Thymus (tissue), 11 donors: ENCODE data around the gene RHEB. TPM values are rescaled to one million over a fixed set of nuclear protein-coding genes. Genes with fewer than 3 reads are reported as not detected.

ENCODE experiments used
- DNase-seq, 9 donors: peaks; one replicate each; pipeline ENCODE4 v3.0.0-alpha.2; 2013; ENCODE audit warnings: low spot score in 9 of 9, low read depth in 6 of 9, missing footprints in 1 of 9
- H3K27ac ChIP-seq, 2 donors: one replicate each; pipeline ENCODE4 v1.5.1; 2013; ENCODE audit warnings: control low read depth in 1 of 2, low read depth in 1 of 2, low read length in 1 of 2, mild to moderate bottlenecking in 1 of 2, moderate library complexity in 1 of 2
- H3K27me3 ChIP-seq, 2 donors: one replicate each; pipeline ENCODE4 v1.5.1; 2013; ENCODE audit warnings: low read length in 1 of 2; ENCODE audit not compliant: control insufficient read depth in 2 of 2, insufficient read depth in 1 of 2
- H3K36me3 ChIP-seq, 2 donors: one replicate each; pipeline ENCODE4 v1.5.1; 2013; ENCODE audit warnings: low read length in 1 of 2, mild to moderate bottlenecking in 1 of 2, moderate library complexity in 1 of 2; ENCODE audit not compliant: control insufficient read depth in 2 of 2, insufficient read depth in 2 of 2
- H3K4me1 ChIP-seq, 2 donors: one replicate each; pipeline ENCODE4 v1.5.1; 2013; ENCODE audit warnings: low read length in 2 of 2; ENCODE audit not compliant: control insufficient read depth in 2 of 2, insufficient read depth in 2 of 2
- H3K4me3 ChIP-seq, 2 donors: one replicate each; pipeline ENCODE4 v1.5.1; 2013; ENCODE audit warnings: low read length in 2 of 2, control low read depth in 1 of 2, mild to moderate bottlenecking in 1 of 2
- H3K9me3 ChIP-seq, 2 donors: one replicate each; pipeline ENCODE4 v1.5.1; 2013; ENCODE audit warnings: low read length in 1 of 2, mild to moderate bottlenecking in 1 of 2; ENCODE audit not compliant: control insufficient read depth in 2 of 2, insufficient read depth in 1 of 2
- WGBS: extraction: QIAGEN DNeasy Blood & Tissue Kit; methylation state at CpG from one replicate; pipeline ENCODE4 v1.1.7; 2013; 5-methylcytosine and 5-hydroxymethylcytosine counted together
- polyA plus RNA-seq: library from polyadenylated mRNA; stranded (reverse); fragments of 200-250 nt; gene quantifications from one replicate; pipeline ENCODE4 v1.2.3, GENCODE V29; 2013
- total RNA-seq: library from RNA; stranded (reverse); fragments of 120-200 nt; gene quantifications from one replicate; pipeline ENCODE4 v1.2.4, GENCODE V29; 2013
- donor health status: healthy.

The RHEB gene
- total and polyA plus RNA-seq, 2 donors: 90.8 to 115 TPM

DNA sequence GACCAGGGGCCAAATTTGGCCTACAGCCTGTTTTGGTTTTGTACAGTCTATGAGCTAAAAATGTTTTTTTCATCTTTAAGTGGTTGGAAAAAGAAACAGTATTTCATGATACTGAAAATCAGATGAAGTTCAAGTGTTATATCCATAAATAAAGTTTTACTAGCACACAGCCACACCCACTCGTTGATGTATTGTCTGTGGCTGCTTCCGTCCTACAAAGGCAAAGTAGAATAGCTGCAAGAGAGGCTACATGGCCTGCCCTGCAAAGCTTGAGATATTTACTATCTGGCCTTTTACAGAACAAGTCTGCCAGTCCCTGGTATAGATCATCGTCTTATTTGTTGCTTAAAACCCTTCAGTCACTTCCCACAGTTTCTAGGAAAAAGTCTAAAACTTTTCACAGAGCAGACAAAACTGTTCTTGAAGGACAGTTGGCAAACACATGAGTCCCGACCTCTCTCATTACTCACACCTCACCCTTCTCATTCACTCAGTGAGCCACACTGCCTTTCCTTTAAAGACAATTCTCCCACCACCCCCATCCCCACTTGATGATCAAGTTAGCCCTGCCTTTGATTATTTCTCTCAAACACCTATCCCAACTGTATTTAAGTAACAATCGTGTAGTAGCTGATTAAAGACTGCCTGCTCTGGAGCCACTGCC lies 9.9 kb downstream of the RHEB start:
- WGBS: 93% methylated on average over 5 of the region's 5 CpGs
- Histone ChIP-seq H3K27me3 (no peaks in the 10 kb centered on the region), H3K9me3 (no peaks in the 10 kb centered on the region), H3K27ac (no peak overlapping the region), H3K4me1 (peaks cover 5 to 7% of the 10 kb centered on the region in 2 donors), H3K4me3 (no peak overlapping the region), H3K36me3 (no peaks in the 10 kb centered on the region)
- DNase-seq: no peak

DNA sequence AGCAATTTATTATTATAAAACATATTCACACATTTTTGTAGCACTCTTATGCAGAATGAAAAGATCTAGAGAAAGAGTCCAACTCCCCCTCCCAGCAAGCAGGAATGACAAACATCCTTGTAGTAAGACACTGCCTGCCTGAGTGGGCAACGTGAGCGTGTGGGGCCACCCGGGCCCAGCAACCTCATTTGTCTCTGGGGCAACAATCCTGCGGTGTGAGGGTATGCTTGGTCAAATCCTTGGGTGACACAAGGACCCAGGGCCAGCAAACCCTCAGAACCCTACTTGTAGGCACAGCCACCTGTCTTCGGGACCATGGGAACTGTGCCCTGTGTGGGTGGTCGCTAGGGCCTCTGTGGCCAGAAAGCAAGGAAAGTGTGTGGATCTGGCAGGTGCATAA lies 10.7 kb downstream of the RHEB start:
- no peaks in the 10 kb centered on the region for H3K36me3 ChIP-seq
- no peak overlapping the region for H3K4me3 ChIP-seq
- H3K4me1 ChIP-seq: peaks cover 5 to 7% of the 10 kb centered on the region in 2 donors
- no peak for DNase-seq
- H3K27me3 ChIP-seq: no peaks in the 10 kb centered on the region
- no peak overlapping the region for H3K27ac ChIP-seq
- no peaks in the 10 kb centered on the region for H3K9me3 ChIP-seq
- 98% methylated on average over 6 of the region's 6 CpGs for WGBS

DNA sequence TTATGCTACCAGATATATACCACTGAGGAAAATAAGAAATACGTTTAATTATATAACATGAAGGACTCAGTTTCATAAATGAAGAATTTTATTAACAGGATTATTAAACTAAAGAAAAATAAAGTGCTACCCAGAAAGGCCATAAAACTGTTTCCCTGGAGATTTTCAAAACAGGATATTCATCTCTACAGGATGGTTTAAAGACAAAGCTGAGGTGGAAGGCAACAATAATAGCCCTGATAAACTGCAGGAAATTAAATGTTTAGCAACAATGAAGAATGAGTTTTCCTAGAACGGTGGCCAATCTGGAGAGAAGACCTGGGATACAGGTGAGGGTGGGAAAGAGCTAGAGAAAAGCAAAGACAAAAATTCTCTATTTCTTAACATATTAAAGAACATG lies 11.9 kb downstream of the RHEB start:
- Histone ChIP-seq H3K4me1 (peaks cover 5 to 7% of the 10 kb centered on the region in 2 donors), H3K4me3 (no peak overlapping the region), H3K27ac (no peak overlapping the region), H3K27me3 (no peaks in the 10 kb centered on the region), H3K36me3 (no peaks in the 10 kb centered on the region), H3K9me3 (no peaks in the 10 kb centered on the region)
- DNase-seq: no peak
- WGBS: 91% methylated on average over 2 of the region's 2 CpGs

DNA sequence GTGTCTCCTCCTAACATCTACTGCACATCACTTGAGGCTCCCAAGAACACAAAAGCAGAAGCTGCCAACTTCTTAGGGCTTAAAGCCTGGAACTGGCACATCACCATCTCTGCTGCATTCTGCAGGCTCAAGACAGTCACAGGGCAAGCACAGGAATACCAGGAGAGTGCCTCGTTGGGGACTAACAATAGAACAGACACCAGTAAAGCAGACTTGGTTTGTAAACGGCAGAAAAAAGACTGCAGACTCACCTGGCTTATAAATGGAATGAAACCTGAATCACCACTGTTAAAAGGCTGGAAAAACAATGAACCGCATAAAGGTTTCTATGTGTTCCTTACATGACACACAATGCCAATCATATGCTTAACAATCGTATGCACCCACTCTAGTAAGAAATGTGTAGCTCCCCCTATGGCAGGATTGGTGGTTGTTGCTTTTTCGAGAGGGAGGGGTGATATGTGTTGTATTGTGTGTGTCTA lies 12.8 kb downstream of the RHEB start:
- no peak for DNase-seq
- H3K36me3 ChIP-seq: no peaks in the 10 kb centered on the region
- H3K27me3 ChIP-seq: no peaks in the 10 kb centered on the region
- no peak overlapping the region for H3K4me3 ChIP-seq
- H3K27ac ChIP-seq: no peak overlapping the region
- WGBS: 84% methylated on average over 5 of the region's 5 CpGs
- peaks cover 5 to 7% of the 10 kb centered on the region in 2 donors for H3K4me1 ChIP-seq
- H3K9me3 ChIP-seq: no peaks in the 10 kb centered on the region

DNA sequence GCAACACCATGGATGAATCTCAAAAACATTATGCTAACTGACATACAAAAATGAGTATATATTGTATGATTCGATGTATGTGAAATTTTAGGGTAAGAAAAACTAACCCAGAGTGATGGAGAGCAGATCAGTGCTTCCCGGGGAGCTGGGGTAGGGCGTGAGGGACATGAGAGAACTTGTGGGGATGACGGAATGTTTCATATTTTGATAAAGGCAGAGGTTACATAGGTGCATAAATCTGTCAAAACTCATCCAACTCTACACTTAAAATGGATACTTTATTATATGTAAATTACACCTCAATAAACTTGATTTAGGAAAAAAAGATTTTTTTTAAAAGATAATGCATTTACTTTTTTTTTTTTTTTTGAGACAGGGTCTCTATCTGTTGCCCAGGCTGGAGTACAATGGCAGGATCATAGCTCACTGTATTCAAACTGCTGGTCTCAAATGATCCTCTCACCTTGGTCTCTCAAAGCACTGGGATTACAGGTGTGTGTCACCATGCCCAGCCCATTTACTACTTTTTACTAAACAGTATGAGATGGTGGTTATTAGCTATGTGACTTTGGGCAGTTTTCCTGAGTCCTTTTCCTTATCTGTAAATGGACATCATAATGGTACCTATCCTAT lies 13.7 kb downstream of the RHEB start:
- H3K4me1 ChIP-seq: peaks cover 5 to 7% of the 10 kb centered on the region in 2 donors
- WGBS: 95% methylated on average over 4 of the region's 4 CpGs
- no peaks in the 10 kb centered on the region for H3K9me3 ChIP-seq
- H3K27me3 ChIP-seq: no peaks in the 10 kb centered on the region
- H3K36me3 ChIP-seq: no peaks in the 10 kb centered on the region
- no peak overlapping the region for H3K27ac ChIP-seq
- no peak for DNase-seq
- no peak overlapping the region for H3K4me3 ChIP-seq

DNA sequence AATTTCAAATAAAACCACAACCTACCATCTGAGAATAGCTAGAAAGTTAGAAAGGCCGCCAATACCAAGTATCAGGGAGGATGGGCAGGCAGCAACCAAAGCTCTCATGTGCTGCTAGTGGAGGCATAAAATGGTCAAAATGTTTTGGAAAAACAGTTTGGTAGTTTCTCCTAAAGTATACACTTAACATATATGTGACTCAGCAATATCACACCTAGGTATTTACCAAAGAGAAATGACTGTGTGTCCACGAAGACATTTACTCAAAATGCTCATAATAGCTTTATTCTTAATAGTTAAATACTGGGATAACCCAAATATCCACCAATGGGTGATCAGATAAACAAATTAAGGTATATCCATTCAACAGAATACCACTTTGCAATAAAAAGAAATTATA lies 14.3 kb downstream of the RHEB start:
- Histone ChIP-seq H3K4me1 (peaks cover 4 to 5% of the 10 kb centered on the region in 2 donors), H3K27ac (no peak overlapping the region)

DNA sequence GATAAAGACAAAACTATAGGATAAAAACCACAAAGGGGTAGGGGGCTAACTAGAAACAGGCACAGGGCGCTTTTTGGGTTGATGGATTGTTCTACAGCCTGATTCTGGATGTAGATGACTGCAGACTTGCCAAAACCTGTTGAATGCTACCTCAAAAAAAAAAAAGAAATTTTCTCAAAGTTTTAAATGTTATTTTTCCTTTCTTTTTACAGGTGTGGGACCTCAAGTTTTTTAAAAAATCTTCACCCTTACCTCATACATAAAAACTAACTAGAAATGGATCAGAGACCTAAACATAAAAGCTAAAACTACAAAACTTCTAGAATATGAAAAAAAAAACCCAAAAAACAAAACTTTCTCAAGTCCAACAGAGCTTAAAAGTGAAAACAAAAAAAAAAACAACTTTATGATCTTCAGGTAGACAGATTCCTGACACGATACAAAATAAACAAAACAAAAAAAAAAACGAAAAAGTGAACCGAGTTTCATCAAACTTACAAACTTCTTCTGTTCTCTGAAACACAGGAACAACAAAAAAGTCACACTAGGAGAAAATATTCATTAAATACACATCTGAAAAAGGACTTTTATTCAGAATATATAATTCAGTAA lies 14.9 kb downstream of the RHEB start:
- 90% methylated on average over 4 of the region's 4 CpGs for WGBS

More for the DNA sequence above, 14.3 kb downstream of the RHEB start:
- Histone ChIP-seq H3K27me3 (no peaks in the 10 kb centered on the region), H3K9me3 (no peaks in the 10 kb centered on the region), H3K4me3 (no peak overlapping the region), H3K36me3 (no peaks in the 10 kb centered on the region)
- WGBS: 89% methylated on average over 2 of the region's 2 CpGs
- no peak for DNase-seq

DNA sequence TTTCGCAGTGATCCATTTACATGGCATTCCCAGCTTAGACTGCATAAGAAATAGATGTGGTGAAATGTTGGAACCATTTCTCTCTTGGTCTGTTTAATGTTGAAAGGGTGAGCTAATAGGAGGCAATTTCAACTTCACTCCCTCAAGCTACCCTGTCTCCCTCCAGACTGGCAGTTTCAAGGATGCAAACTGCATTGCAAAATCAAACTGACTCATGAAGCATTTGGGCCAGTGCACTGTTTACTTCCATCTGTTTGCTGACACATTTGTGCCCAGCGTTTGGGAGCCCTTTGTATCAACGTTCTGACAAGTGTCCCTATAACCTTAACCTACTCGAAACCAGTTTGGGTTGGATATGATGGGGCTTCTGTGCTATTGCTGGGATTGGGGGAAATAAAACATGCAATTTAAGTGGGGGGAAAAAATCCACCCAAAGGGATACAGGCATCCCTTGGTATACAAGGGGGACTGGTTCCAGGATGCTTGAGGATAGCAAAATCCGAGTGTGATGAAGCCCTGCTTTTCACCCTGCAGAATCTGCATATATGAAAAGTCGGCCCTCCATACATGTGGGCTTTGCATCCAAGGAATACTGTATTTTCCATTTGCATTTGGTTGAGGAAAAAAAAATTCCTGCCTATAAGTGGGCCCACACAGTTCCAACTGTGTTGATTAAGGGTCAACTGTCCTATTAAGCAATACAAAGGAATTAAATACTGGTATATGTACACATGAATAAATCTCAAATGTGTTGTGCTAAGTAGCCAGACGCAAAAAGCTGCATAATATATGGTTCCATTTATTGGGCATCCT lies 15.6 kb downstream of the RHEB start:
- Histone ChIP-seq H3K27me3 (no peaks in the 10 kb centered on the region), H3K4me3 (no peak overlapping the region), H3K4me1 (peaks cover 0 to 4% of the 10 kb centered on the region in 2 donors), H3K36me3 (no peaks in the 10 kb centered on the region), H3K27ac (no peak overlapping the region), H3K9me3 (no peaks in the 10 kb centered on the region)
- no peak for DNase-seq
- 97% methylated on average over 7 of the region's 7 CpGs for WGBS

More for the DNA sequence above, 14.9 kb downstream of the RHEB start:
- Histone ChIP-seq H3K4me1 (peaks cover 4 to 5% of the 10 kb centered on the region in 2 donors), H3K4me3 (no peak overlapping the region), H3K27ac (no peak overlapping the region), H3K9me3 (no peaks in the 10 kb centered on the region), H3K36me3 (no peaks in the 10 kb centered on the region), H3K27me3 (no peaks in the 10 kb centered on the region)
- no peak for DNase-seq
